Fibroblast of lung (primary cell): ENCODE data around the gene LIG1.

Experiments
- EZH2 ChIP-seq: IDR thresholded peaks from 2 replicates; pipeline ENCODE4 v1.5.1; 2012; ENCODE audit warnings: low read length, control low read depth, mild to moderate bottlenecking; ENCODE audit errors: missing control alignments
- TF ChIP-seq, protein P1 (sequence below), 2 donors: IDR thresholded peaks in 1 of 2; conservative IDR thresholded peaks in 1 of 2; 1 replicate in 1 of 2; 2 replicates in 1 of 2; pipeline ENCODE4 v1.5.1; 2011 to 2012; ENCODE audit warnings: low read length in 2 of 2, control low read depth in 1 of 2, inconsistent platforms in 1 of 2, low read depth in 1 of 2, mild to moderate bottlenecking in 1 of 2

GRCh38 chr19:48176226-48176625 is 6.1 kb upstream of the LIG1 start:
- TF ChIP-seq, protein P1, sequence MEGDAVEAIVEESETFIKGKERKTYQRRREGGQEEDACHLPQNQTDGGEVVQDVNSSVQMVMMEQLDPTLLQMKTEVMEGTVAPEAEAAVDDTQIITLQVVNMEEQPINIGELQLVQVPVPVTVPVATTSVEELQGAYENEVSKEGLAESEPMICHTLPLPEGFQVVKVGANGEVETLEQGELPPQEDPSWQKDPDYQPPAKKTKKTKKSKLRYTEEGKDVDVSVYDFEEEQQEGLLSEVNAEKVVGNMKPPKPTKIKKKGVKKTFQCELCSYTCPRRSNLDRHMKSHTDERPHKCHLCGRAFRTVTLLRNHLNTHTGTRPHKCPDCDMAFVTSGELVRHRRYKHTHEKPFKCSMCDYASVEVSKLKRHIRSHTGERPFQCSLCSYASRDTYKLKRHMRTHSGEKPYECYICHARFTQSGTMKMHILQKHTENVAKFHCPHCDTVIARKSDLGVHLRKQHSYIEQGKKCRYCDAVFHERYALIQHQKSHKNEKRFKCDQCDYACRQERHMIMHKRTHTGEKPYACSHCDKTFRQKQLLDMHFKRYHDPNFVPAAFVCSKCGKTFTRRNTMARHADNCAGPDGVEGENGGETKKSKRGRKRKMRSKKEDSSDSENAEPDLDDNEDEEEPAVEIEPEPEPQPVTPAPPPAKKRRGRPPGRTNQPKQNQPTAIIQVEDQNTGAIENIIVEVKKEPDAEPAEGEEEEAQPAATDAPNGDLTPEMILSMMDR (conservative IDR thresholded peaks at IDR 0.05 in 1 of 2, IDR thresholded peaks at IDR 0.05 in 1 of 2; ENCODE audit: low read depth in 1 of 2, low read length in 2 of 2) = no peak
- TF ChIP-seq EZH2 = no peak
